ENCODE results near the gene DSE.

The DSE gene

DNA sequence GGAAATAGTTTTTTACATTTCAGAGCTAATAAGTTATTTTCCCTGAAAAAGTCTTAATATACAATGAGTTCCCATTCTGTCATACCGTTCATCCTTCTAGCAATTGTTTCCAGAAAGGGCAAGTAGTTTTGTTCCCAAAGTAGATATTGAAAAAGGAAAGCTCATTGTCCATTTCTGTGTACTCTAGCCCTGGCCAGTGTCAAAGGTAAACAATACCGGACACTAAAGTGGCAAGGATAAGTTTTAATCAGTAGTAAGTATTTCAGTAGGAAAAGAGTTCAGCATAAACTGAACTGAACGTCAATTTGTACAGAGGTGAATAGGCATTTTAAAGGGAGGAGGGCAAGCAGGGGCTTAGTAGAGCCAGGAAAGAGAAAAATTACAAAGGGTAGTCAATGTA, 46.9 kb downstream of the DSE start:
- DNase-seq, result no peak

DNA sequence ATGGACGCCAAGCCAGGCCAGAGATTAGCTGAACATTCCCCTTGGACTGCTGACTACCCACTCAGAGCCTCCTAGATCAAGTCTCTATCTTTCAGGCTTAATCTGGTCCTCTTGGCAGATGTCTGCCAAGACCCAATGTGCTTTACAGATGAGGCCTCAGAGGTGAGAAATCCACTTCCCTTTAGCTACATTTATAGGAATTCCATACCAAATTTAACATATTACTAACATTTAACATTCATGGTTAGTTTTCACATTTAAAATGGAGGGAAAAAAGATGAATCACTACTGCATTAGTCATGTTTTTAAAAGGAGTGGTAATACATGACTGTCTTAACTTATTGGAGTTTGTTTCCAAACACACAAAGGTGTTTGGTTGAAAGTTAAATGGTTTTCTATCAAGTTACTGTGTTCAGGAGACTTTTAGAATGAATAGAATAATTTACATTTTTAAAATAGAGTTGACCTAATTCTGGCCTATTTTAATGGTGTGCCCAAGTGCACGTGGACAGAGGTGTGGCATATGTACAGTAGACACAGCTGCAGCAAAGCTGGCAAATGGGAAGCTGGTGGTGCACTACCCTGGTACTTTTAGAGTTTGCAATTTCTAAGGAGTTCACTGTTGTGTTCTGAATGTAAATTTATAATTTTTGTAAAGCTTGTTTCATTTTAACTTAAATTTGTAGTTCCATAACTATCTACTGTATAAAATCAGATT, 48.5 kb downstream of the DSE start:
- no peak for DNase-seq

DNA sequence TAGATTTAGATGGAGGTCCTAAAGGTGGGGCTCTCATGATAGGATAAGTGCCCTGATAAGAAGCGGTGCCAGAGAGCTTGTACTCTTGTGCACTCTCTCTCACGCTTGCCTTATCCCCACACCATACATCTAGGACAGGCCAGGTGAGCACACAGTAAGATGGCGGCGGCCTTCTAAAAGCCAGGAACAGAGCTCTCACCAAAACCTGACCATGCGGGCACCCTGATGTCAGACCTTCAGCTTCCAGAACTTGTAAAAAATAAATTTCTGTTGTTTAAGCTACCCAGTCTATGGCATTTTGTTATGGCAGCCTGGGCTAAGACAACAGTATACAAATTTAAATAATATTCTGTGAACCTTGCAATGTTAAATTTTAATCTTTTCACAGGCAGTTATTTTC, 49.6 kb downstream of the DSE start:
- DNase-seq, result no peak

DNA sequence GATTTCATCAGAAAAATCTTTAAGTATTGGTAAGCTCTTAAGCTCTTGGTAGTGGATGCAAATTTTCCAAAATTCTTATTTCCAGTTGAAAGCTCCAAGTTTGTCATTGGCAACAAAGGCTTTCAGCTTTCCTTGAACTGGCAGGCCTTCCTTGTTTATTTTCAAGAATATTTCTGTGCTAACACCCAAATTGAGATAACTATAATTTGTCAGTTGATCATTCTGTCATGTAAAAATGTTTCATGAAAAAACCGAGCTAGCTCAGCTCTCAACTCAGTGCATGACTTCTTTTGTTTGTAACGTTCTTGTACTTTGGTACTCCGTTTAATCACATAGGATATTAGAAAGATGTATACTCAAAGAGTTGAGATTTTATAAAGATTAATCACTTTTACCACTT, 51.5 kb downstream of the DSE start:
- DNase-seq, result no peak

DNA sequence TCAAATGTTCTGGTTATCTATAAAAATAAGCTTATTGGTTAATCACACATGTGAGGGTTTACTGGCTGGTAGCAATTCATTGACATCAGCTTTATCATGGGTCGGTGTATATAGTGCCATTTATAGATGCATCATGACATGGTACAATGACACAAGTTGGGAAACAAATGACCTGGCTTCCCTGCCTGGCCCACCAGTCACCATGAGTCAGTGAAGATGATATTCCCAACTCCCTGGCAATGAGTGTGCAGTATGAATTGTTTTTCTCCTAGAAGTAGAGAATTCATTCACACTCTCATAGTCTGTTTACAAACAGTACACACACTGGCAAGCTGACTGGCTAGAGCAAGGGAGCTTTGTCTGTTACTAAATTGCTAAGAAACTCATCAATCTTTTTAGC, 53.3 kb downstream of the DSE start:
- no peak for DNase-seq

DNA sequence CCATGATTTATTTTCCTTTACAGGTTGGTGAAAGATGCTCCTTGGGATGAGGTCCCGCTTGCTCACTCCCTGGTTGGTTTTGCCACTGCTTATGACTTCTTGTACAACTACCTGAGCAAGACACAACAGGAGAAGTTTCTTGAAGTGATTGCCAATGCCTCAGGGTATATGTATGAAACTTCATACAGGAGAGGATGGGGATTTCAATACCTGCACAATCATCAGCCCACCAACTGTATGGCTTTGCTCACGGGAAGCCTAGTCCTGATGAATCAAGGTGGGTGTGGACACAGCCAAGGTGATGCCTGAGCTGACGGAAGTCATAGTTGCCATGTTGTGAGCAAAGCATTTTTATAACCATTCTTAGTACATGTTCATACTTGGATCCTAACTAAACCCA, 55.8 kb downstream of the DSE start:
- DNase-seq, result no peak

DNA sequence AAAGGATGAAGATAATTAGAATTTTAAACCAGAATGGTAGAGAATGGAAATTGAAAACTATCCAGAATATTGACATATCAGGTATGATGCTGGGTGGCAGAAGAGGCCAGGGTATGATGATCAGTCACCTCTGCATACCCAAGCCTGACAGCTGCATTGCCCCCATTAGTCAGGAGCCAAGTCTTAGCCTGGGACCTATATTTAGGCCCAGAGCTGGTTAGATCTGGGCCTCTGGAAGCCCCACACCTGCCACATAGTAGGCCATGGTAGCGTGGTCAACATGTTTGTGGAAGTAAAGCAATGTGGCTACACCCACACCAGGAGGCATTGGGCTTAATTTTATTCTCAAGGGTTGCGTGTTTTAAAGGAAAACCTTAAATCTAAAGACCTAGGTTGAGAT, 58.4 kb downstream of the DSE start:
- no peak for DNase-seq

DNA sequence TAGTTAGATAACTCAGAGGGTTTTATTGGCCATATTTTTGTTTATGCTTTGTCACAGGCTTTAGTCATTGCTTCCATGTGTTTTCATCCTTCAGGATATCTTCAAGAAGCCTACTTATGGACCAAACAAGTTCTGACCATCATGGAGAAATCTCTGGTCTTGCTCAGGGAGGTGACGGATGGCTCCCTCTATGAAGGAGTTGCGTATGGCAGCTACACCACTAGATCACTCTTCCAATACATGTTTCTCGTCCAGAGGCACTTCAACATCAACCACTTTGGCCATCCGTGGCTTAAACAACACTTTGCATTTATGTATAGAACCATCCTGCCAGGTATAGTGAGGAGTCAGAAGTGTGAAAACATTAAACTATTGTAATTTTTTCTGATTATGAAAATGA, 60.1 kb downstream of the DSE start:
- no peak for DNase-seq

DNA sequence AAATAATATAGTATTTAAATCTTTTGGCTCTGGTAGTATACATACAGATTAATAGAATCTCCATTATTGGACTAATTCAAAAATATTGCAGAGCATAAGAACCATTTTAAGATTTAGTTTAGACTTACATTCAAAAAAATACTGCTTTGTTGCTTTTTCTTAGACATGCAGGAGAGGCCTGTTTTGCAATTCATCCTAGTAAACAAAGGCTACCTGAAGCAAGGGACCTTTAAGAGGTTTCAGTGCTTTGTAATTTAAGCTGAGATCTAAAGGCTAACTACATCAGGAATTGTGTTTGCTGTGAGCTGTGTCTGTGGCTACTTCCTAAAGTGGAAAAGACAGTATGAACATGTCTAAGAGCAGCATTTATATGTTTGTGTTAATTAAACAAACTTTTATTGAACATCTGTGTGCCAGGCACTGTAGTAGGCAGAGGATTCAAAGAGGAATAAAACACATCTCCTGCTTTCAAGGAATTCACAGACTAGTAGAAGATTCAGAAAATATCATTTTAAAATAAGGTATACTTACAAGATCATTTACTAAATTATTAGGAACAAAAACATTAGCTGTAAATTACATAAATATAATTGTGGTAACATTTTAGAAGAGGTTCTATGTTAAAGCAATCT, 61.3 kb downstream of the DSE start:
- no peak for DNase-seq

DNA sequence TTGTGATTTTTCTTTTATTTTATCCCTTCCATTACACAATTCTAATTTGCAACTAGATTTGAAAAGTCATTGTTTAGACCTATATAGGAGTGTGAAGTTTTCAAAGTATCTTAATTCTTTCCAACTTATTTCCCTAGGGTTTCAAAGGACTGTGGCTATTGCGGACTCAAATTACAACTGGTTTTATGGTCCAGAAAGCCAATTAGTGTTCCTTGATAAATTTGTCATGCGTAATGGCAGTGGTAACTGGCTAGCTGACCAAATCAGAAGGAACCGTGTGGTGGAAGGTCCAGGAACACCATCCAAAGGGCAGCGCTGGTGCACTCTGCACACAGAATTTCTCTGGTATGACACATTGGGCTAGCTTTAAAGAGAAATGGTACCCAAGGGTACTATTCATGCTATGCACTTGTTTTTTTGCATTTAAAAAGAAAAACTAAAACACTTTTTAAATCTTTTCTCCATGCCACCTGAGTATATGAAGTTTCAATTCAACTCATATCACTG, 62.5 kb downstream of the DSE start:
- DNase-seq, result no peak

DNA sequence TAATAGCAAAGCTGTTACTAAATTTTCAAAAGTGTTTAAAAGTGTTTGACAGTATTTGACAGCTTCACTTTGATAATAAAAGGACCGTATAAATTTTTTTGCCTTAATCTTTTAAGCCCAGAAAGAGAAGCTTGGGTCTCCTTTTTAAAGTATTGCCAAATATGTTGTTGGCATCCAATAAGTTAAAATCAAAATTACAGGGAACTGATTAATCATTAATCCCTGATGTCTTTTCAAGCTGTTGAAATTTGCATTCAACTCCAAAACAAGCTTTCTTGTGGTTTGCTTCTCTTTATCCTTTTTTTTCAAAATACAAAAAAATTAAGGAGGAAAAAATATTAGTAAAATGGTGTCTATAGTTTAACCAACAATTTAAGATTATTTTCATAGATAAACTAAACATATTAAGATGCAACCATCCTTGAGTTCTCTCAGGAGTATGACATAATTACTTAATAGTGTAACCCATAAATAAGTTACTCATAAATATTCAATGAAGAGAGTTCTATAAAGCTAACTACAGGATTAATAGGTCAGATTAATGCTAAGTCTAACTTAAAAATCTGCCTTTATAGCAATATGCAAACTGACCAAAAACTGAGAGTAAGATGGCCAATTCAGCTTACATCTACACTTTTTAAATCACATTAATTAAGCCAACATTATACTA, 63.4 kb downstream of the DSE start:
- DNase-seq, result no peak

DNA sequence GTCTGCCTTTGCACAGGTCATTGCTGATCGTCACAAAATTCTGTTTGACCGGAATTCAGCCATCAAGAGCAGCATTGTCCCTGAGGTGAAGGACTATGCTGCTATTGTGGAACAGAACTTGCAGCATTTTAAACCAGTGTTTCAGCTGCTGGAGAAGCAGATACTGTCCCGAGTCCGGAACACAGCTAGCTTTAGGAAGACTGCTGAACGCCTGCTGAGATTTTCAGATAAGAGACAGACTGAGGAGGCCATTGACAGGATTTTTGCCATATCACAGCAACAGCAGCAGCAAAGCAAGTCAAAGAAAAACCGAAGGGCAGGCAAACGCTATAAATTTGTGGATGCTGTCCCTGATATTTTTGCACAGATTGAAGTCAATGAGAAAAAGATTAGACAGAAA, 65.8 kb downstream of the DSE start:
- no peak for DNase-seq

DNA sequence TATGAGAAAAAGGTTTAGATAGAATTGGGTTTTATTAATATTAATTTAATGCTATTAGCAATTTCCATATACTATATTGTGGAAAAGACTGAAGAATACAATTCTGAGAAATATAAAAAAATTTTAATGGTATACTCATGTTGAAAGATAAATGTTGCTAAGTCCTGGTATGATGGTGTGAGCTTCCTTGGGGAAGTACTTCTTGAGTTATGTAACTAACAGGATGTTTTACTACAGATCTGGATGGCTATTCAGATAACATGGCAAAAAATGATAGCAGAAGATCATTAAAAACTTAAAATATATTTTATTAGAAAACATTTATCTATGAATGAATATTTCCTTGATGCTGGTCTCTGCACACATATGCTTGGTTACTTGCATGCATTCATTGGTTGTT, 66.9 kb downstream of the DSE start:
- no peak for DNase-seq

DNA sequence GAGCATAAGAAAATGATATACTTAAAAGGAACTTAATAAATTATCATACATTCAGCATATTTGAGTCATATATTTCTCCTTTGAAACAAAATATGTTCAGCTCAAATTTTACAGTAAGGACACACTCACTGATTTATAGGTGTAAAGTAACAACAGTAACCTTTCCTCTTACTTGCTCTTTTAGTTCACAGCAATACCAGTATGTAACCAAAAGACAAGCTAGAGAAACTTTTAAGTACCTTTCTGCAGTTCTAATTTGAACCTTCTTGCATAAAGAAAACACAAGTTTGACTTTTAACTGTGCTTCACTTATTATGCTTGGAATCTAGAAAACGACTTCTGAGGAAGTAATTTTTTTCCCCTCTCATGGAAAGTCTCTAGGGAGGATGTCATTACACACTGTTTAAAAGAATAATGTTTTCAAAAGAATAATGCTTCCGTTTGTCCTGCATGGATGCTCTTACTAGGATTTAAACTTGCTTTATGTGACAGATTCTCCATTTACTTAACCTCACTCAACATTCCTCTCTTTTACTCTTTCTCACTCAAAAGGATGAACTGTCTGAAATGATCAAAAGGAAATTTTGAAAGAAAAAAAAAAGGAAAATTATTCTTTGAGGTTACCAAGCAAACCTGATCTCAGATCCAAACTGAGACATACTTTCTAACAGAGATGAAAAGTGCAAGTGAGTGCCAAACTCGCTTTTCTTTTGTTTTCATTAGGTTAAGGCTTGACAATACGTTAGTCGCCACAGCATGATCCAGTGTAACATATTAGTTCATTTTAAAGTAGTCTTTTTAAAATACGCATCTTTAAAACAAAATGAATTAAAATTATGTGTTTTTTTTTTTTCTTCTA, 68.1 kb downstream of the DSE start:
- no peak for DNase-seq

DNA sequence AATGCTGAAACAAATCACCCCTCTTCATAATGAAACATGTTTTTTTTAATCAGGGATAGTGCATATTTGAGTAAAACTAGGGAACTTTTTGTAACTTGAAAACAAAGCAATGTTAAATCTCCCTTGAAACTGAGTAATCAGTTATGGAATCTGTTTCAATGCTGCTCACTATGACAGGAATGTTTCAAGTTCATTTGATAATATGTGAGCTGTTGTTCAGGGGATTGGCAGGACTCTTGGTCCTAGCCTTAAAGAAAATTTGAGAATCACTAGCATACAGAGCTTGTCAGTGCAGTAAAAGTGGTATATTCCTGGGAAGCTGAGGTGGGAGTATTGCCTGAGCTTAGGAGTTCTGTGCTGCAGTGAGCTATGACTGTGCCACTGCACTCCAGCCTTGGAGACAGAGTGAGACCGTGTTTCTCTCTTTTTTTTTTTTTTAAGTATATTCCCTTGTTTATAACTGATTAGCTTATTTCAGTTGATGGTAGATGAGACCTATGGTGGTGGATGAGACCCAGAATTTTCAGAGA, 68.8 kb downstream of the DSE start:
- no peak for DNase-seq

DNA sequence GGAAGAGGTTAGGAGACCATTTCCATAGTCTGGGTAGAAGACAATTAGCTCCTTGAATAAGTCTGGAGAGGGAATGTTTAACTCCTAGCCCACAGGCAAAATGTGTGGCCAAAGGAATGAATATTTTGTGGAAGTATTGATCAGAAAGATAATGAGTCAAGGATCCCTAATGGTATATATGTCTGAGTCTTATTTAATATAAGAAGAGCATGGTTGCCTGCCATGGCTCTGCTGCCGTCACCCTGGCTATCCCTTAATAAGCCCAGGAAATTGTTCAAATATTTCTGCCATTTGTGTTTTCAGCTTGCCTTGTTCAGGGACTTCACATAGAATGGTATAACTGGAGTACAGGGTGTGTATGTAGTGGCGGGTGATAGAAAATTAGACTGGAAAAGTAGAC, 72.4 kb downstream of the DSE start:
- no peak for DNase-seq

DNA sequence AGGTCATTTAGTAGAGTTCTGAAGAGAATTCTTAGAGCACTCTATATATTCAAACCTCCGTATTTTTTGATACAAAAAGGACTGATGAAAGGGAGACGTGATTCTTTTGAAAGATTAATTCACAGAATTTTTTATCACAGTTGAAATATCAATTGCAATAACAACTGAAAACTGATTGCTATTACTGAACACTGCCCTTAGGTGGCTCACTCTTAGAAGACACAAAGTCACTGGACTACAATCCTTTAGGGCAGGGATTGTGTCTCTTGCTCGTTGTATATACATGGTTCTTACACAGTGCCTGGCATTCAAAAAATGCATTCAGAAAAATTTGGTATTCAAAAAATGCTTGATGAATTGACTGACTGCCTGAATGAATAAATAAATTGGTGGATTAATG, 73.3 kb downstream of the DSE start:
- no peak for DNase-seq

DNA sequence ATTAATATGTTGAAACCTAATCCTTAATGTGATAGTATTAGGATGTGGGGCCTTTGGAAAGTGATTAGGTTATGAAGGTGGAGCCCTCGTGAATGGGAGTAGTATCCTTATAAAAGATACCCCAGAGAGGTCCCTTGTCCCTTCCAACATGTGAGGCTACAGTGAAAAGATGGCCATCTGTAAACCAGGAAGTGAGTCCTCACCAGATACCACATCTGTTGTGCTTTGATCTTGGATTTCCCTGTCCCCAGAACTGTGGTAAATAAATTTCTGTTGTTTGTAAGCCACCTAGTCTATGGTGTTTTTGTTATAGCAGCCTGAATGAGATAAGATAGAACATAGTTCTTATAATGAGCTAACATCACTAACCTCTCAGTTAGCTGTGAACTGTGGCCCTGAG, 73.8 kb downstream of the DSE start:
- no peak for DNase-seq

DNA sequence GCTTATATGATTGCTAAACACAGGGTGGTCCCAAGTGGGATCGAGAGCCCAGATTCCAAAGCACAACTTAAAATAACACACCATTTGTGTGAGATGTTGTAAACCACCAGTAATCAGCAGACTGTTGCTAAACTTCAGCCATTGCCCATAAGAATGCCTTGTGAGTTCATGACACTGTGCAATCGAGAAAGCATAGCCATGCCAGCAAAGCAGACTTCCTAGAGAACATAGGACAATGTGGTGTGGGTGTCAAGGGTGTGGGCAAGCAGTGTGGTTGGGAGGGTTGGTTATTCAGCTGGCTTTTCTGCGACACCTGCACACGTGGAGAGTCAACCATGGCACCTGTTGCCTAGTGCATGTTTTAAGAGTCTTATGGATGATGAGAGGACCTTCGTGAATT, 74.4 kb downstream of the DSE start:
- no peak for DNase-seq

DNA sequence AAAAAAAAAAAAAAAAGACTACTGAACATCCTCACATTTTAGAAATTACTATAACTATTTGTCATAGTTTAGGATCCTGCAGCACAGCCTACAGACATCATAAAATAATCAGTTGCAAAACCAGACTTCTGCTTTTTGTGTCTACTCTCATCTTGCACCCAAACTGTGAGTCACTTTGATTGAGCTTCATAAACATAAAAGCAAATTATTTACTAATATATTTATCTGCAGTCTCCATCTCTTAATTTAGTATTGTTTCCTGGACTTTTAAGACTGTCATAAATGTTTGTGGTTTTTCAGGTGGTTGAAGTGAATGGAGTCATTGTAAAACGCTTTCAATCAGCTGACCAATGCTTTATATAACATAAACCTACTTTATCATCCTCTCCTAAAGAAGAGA, 75.7 kb downstream of the DSE start:
- DNase-seq, result no peak

DNA sequence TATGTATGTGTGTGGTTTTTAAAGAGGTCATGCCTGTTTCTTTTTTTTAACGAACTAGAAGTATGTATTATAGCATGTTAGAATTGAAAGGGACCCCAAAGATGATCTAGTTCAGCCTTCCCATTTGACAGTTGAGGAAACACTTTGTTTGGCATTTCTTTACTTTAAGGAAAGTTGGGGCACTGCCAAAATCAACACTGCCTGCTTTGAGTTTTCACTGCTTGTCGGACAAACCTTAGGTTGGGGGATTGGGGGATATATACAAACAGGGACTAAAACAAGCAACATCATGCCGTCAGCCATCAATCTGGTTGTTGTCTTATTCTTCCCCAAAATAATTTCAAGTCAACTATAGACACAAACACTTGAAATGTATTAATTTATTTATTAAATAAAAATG, 76.3 kb downstream of the DSE start:
- DNase-seq, result no peak

DNA sequence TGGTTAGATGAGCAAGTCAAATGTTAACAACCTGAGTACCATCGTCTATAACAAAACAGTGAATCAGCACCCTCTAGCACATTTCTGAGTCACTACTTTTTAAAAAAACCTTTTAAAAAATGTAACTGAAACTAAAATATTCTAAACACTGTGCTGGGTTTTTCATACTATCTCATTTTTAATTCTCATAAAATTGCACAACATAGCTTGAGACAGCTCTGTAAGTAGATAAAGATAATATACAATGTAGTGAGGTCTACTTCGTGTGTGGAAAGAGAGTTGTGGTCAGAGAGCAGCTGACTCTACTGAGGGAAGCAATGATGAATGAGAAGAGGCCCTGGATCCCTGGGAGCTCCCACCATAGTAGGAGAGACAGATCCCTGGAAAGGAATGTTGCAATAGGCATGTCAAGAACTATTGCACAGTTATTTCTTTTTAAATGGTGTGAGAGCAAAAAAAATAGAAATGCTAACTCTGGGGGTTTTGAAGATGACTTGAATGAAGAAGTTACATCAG, 76.8 kb downstream of the DSE start:
- no peak for DNase-seq

DNA sequence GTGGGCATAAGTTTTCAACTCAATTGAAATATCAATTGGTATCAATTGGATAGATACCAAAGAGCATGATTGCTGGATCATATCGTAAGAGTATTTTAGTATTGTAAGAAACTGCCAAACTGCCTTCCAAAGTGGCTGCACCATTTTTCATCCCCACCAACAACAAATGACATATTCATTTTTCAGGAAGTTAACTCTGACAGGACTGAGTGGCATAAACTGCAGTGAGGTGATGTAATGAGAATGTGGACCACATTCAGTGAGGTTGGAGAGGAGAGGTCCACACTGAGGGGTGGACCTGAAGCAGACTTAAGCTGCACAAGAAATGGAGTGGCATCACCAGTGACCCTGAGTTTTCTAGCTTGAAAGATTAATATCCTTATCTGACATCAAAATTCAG, 78.8 kb downstream of the DSE start:
- DNase-seq, result no peak

All from femur (tissue), 1 donor.